Germinal center (tissue), 1 donor: Measurements from ENCODE around the gene PHF2.

Source experiments
- DNase-seq: peaks from one replicate; pipeline ENCODE4 v3.0.0; 2012; ENCODE audit warnings: mixed read lengths, low spot score

PHF2 gene

DNA sequence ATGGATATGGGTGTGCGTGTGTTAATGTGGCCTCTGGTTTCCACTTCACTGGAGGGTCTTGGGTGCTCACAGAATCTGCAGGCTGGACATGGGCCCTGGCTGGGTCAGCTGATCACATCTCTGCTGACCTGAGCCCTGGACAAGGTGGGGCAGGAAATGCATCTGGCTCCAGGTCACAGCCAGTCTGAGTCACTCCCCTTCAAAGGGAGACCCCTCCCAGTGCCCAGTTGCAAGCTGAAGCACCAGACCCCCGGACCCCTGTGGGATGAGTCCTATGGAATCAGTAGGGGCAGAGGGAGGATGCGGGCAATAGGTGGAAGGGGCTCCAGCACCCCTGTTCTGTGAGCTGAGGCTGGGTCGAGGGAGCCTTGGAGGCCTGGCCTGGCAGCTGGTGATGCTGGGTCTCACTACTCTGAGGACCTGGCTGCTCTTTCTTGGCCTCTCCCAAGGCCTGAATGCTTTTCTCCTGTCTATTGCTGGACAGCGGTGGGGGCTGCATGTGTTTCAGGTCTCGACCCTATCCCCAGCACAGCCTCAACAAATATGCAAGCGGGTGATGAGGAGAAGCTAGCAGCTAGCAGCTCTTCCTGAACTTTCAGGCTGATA is 54.5 kb downstream of the PHF2 start:
- DNase-seq, result no peak

DNA sequence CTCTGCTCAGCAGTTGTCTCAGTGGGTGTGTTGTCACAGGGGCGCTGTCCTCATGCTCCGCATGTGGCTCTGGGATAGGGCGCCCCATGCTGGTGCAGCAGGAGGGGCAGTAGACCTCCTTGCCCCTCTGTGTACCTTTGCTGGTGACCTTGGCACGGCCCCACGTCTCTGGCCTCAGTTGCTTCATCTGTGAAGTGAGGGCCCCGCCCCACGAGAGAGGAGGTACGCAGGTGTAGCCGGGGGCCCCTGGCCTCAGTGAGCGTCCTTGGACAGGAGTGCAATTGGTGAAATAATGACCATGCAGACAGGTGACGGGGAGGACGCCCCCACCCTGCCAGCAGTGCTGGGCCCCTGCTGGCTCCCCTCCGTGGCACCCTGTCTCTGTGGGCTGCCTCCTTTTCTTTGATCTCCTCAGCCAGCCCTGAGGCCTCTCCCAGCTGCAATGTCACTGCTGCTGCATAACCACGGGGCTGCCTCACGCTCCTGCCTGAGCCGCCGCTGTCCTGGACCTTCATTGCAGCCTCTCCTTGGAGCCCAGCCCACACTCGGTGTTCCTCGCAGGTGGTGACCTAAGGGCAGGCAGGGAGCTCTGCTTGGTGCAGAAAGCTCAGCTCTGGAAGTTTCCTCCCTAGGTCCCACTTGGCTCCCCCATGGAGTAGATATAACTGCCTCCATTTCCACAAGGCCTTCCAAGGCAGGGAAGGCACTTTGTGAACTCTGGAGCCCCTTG is 57.3 kb downstream of the PHF2 start:
- DNase-seq, result no peak

DNA sequence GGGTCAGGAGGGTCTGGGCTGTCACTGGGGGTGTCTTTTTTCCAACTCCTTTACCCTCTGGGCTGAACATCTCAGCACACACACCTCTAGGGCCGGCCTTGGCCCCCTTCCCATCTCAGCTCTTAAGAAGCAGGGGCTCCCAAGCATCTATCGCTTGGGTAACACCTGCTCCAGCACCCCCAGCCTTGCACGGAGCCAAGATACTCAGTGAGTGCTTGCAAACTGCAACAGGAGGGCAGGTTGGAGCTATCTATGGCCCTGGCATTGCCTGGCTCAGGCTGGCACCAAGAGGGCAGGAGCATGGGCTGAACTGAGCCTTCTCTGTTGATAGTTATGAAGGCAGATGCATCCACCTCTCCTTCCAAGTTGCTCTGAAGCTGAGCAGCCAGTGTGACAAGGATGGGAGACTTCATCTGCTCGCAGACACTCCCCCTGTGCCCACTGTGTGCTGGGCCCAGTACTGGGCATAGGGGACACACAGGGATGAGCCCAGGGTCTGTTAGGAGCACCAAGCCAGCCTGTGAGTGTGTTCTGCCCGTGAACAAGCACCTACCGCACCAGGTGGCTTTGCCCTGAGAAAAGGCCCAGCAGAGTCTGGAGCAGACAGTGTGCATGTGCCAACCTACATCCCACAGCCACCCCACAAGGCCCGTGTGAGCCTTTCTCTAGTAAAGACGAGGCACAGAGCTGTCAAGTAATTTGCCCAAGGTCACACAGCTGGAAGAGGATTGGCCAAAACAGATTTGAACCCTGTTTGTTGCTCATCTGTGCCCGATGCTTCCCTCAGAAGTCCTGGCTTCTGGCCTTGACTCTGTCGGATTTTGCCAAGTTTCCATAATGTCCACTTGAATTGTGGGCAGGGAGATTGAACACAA is 58.2 kb downstream of the PHF2 start:
- no peak for DNase-seq

- no peak for DNase-seq
Observed at GRCh38 chr9:93635186-93636107, 59.1 kb downstream of the PHF2 start.

DNA sequence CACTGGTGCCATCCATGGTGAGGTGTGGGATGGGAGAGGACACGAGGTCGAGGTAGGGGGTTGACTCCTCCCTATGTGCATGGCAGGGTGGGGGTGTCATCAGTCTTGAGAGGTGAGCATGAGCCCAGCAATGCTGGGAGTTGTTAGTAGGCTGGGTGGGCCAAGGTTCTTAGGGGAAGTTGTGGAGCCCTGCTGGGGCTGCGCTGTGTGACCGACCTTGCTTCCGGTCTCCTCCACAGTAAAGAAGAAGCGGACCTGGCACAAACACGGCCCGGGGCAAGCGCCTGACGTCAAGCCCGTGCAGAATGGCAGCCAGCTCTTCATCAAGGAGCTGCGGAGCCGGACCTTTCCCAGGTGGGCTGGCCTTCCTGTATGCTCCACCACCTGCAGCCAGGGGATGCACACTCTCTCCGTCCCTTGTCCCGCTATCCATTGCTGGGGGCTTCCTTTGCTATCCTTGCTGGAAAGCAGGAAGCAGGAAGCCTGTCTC is 59.8 kb downstream of the PHF2 start:
- no peak for DNase-seq

DNA sequence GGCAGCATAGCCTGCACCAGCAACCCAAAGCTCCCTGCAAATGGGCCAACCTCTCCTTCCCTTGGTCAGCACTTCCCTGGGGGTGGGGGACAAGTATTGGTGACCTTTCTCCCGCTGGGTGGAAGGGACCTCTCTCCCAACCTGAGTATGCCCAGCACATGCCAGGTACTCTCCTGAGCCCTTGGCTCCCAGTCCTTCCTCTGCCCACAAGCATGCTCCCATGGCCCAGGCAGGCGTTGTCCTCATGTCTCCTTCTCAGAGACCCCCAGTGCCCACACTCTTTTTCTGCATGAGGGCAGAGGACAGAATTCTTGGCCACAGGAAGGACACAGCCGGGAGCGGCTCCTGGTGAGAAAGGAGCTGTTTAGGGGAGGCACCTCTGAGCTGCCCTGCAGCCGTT is 60.3 kb downstream of the PHF2 start:
- DNase-seq, result no peak

DNA sequence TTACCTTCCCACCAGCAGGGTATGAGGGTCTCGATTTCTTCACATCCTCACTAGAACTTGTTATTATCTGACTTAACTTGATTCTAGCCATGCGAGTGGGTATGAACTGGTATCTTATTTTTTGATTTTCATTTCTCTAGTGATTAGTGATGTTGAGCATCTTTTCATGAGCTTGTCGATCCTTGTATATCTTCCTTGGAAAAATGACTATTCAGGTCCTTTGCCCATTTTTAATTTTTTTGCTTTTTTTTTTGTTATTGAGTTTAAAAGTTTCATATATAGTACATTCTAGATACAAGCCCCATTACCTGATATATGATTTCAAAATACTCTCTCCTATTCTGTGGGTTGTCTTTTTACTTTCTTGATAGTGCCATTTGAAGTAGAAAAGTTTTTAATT is 61.5 kb downstream of the PHF2 start:
- DNase-seq, result no peak

GRCh38 chr9:93640027-93640426 is 63.6 kb downstream of the PHF2 start:
- no peak for DNase-seq

GRCh38 chr9:93642961-93643360 is 66.6 kb downstream of the PHF2 start:
- DNase-seq, result no peak

- no peak for DNase-seq
Observed at GRCh38 chr9:93644397-93645088, 68.2 kb downstream of the PHF2 start.

GRCh38 chr9:93645149-93645889 is 68.9 kb downstream of the PHF2 start:
- DNase-seq, result no peak

DNA sequence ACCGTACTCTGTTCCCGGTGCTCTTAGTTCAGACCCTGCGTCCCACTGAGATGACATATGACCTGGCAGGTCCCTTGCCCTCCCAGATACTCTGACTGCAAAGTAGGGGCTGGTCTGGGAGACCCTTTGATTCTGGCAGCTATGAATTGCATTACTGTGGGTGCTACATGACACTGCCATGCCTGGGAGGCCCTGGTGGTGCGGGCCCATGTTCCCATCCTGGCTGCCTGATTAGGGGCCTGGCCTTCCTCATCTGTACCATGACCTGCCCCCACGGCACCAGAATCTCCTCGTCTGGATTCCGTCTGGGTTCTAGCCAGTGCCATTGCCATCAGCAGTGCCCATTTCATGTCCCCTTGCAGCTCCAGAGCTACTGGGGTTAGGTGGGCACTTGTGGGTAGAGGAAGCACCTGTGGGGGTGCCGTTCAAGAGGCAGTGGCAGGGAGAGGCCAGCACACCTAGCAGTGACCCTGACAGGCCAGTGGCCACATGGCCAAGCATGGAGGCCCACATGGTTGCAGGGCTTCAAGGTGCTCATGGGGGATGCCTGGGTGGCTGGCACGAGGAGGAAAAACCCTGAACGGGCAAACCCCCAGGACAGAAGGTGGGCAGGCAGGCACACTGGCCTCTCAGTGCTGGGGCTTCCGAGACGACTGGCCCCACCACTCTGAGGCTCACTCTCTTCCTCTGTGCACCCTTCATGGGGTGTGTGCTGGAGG is 69.7 kb downstream of the PHF2 start:
- DNase-seq, result no peak

- no peak for DNase-seq
Observed at GRCh38 chr9:93646640-93647178, 70.3 kb downstream of the PHF2 start.

DNA sequence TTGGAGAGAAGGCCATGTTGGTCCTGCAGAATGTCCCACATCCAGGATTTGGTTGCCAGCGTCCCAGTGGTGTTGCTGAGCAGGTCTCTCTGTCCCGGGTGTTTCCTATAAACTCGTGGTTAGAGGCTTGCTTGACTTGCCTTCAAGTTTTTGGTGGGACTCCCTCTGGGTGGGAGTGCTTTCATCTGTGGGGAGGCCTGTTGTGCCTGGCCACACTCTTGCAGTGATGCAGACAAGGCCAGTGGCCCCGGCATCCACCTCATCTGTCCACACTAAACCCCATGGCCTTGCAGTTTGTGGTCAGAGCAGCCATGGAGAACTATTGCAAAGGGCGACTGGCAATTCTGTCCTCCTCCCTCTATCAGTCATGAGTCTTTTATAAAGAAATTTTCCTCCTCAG is 71.8 kb downstream of the PHF2 start:
- DNase-seq, result no peak

DNA sequence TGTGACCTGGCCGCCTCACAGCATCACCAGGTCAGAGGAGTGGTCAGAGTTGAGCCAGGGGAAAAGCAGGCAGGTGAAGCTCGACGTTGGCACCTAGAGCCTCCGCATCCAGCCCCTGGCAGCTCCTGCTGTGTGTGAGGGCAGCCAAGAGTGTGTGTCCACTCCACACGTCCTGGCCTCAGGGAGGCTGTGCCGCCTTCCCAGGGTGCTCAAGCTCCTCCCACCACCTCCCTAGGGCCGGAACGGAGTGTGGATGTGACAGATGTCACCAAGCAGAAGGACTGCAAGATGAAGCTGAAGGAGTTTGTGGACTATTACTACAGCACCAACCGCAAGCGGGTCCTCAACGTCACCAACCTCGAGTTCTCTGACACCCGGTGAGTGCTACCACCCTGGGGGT is 72.5 kb downstream of the PHF2 start:
- DNase-seq, result no peak

DNA sequence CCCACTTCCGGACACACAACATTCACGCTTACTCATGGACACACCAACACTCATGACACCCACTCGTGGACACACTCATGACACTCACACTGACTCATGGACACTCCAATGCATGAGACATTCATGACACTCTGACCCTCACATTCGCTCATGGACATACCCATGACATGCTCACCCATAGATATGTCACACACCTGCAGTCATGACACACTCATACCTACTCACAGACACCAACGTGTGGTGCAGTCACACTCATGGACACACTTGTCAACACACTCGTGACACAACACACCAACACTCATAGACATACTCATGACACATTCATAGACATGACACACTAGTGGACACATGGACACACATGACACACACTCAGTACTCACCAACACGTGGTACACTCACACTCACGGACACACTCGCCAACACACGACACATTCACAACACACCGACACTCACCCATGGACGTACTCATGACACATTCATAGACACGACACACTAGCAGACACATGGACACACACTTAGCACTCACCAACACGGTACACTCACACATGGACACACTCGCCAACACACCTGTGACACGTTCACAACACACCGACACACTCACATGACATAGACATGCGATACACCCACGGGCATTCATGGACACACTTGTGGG is 73.4 kb downstream of the PHF2 start:
- DNase-seq, result no peak

DNA sequence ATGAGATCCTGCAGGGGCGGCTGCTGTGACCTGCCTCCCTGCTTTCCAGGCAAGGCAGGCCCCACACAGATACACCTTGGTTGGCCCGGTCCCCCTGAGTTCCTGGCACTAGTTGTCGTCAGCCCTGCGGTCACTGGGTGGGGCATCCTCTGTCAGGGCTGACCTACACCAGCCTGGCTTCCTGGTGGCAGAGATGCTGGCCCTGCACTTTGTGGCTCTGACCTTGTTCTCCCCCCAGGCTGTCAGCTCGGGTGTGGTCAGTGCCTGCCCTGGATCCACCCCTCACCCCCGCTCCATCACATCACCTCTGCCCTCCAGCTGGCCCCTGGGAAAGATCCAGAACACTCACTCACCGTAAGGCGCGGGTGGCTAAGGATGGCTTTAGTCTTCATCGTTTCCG is 74.1 kb downstream of the PHF2 start:
- DNase-seq, result no peak

DNA sequence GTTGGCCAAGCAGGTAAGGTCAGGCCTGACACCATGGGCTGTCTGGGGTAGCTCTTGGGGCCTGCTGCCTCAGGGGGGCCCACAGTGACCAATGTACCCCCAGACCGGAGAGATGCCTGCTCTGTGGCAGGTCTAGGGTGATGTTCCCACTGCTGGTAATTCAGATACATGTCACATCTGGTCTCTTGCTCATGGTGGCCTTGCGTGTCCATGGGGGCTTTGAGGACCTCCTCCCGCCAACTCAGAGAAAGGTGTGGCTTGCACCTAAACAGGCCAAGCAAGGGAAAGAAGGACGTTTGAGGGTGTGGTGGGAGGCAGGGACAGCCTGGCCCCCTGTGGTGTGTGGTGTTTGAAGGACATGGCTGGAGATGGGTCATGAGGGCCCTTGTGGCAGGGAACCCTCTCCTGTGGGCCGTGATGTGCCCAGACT is 75.2 kb downstream of the PHF2 start:
- no peak for DNase-seq
